GM12878 (cell line): ENCODE results near the gene PUDP. TPM values are rescaled to one million over a fixed set of nuclear protein-coding genes. Genes with fewer than 3 reads are reported as not detected.

Source experiments
- ATAC-seq: fragments of 200-7000 bp; cut with Tn5 transposase; 3 replicates; pipeline ENCODE4 v1.9.1; 2020; ENCODE audit warnings: mild to moderate bottlenecking, moderate library complexity
- BruUV-seq: library from RNA; stranded (reverse); fragments of 400-500 nt; replicated peaks from 2 replicates; lab custom pipeline; 2021; lab: Mats Ljungman, UMichigan
- CTCF ChIA-PET: fragments of 300-600 bp; sonication (Branson Sonifier 250); formaldehyde crosslinking; extraction: SDS; loops from one replicate; lab custom pipeline; 2021; ENCODE audit warnings: inconsistent platforms; lab: Yijun Ruan, JAX
- POLR2A ChIA-PET: fragments of 350-600 bp; formaldehyde crosslinking; extraction: SDS; loops from one replicate; lab custom pipeline; 2021; ENCODE audit warnings: inconsistent platforms; lab: Charles Lee
- RAD21 ChIA-PET: fragments of 300-600 bp; sonication (Branson Sonifier 250); formaldehyde crosslinking; loops from one replicate; lab custom pipeline; 2023; ENCODE audit warnings: antibody characterized with exemption; ENCODE audit not compliant: unreplicated experiment; lab: Charles Lee
- SMC1A ChIA-PET: fragments of 300-600 bp; sonication (Branson Sonifier 250); formaldehyde crosslinking; loops from one replicate; lab custom pipeline; 2023; ENCODE audit not compliant: unreplicated experiment, uncharacterized antibody; lab: Charles Lee
- DNase-seq: peaks from one replicate; pipeline ENCODE4 v3.0.0-alpha.2; 2011; ENCODE audit warnings: low read depth, low spot score
- FAIRE-seq: peaks from 3 replicates; lab custom pipeline; 2011; peaks lifted over from hg19 to GRCh38; lab: Jason Lieb, UNC
- H2AFZ ChIP-seq: 2 replicates; pipeline ENCODE4 v1.6.0; 2011; ENCODE audit warnings: low read depth, low read length, control low read depth; ENCODE audit not compliant: control insufficient read depth
- H3K27ac ChIP-seq: 2 replicates; pipeline ENCODE4 v1.5.1; 2011; ENCODE audit warnings: control low read depth; ENCODE audit not compliant: control insufficient read depth, insufficient read depth
- H3K27me3 ChIP-seq, 2 experiments: replicated peaks in 1 of 2; 2 replicates each; pipeline versions ENCODE4 v1.6.0 to v1.6.1; 2011; ENCODE audit warnings: low read length in 1 of 2; ENCODE audit not compliant: control insufficient read depth in 2 of 2, insufficient read depth in 2 of 2
- H3K36me3 ChIP-seq, 2 experiments: 2 replicates each; pipeline ENCODE4 v1.5.1; 2011; ENCODE audit warnings: low read length in 1 of 2; ENCODE audit not compliant: control insufficient read depth in 2 of 2, insufficient read depth in 2 of 2
- H3K4me1 ChIP-seq: 2 replicates; pipeline ENCODE4 v1.6.1; 2011; ENCODE audit warnings: mild to moderate bottlenecking, low read length, moderate library complexity, mixed read lengths; ENCODE audit not compliant: control insufficient read depth, insufficient read depth
- H3K4me2 ChIP-seq: 2 replicates; pipeline ENCODE4 v1.6.0; 2011; ENCODE audit warnings: control low read depth; ENCODE audit not compliant: control insufficient read depth, insufficient read depth
- H3K4me3 ChIP-seq: fragments of 200-600 bp; sonication (generic); 2 replicates; pipeline ENCODE4 v1.5.1; 2016
- H3K79me2 ChIP-seq: 2 replicates; pipeline ENCODE4 v1.6.0; 2011; ENCODE audit warnings: low read length; ENCODE audit not compliant: control insufficient read depth, insufficient read depth
- H3K9ac ChIP-seq: 2 replicates; pipeline ENCODE4 v1.8.0; 2011; ENCODE audit warnings: low read length, control low read depth, mixed read lengths; ENCODE audit not compliant: control insufficient read depth, insufficient read depth
- H3K9me3 ChIP-seq: replicated peaks from 3 replicates; pipeline ENCODE4 v1.5.1; 2011; ENCODE audit warnings: mild to moderate bottlenecking, low read length; ENCODE audit not compliant: control insufficient read depth, insufficient read depth
- H4K20me1 ChIP-seq: 2 replicates; pipeline ENCODE4 v1.6.0; 2011; ENCODE audit not compliant: control insufficient read depth, insufficient read depth
- FOXM1 ChIP-seq: IDR thresholded peaks from 2 replicates; pipeline ENCODE4 v1.6.1; 2012; ENCODE audit warnings: low read depth, mild to moderate bottlenecking, inconsistent platforms, low read length, moderate library complexity
- HDGF ChIP-seq: fragments of 450-650 bp; IDR thresholded peaks from 2 replicates; pipeline ENCODE4 v1.6.1; 2016; ENCODE audit warnings: antibody characterized with exemption
- NFYA ChIP-seq: IDR thresholded peaks from 2 replicates; pipeline ENCODE4 v1.6.1; 2011; ENCODE audit warnings: low read depth, mild to moderate bottlenecking, low read length, improper control_type of control experiment, borderline replicate concordance
- PAX5 ChIP-seq: IDR thresholded peaks from 2 replicates; pipeline ENCODE4 v1.6.1; 2011; ENCODE audit warnings: low read depth, low read length, borderline replicate concordance
- STAT3 ChIP-seq: IDR thresholded peaks from 2 replicates; pipeline ENCODE4 v1.6.1; 2011; ENCODE audit warnings: low read depth, low read length, improper control_type of control experiment
- TCF3 ChIP-seq: IDR thresholded peaks from 2 replicates; pipeline ENCODE4 v1.6.1; 2012; ENCODE audit warnings: low read depth, mild to moderate bottlenecking, low read length, borderline replicate concordance; ENCODE audit not compliant: insufficient read depth
- TCF7 ChIP-seq: IDR thresholded peaks from 2 replicates; pipeline ENCODE4 v1.6.1; 2014; ENCODE audit warnings: antibody characterized with exemption, borderline replicate concordance
- ZNF207 ChIP-seq: fragments of 450-650 bp; IDR thresholded peaks from 2 replicates; pipeline ENCODE4 v1.6.1; 2014; ENCODE audit warnings: antibody characterized with exemption, mild to moderate bottlenecking, borderline replicate concordance
- ZNF622 ChIP-seq: fragments of 450-650 bp; IDR thresholded peaks from 2 replicates; pipeline ENCODE4 v1.6.1; 2017; ENCODE audit warnings: mild to moderate bottlenecking, inconsistent platforms
- ZZZ3 ChIP-seq: IDR thresholded peaks from 2 replicates; pipeline ENCODE4 v1.6.1; 2011; ENCODE audit warnings: low read depth; ENCODE audit not compliant: control insufficient read depth, insufficient read length
- WGBS: methylation state at CpG from one replicate; pipeline ENCODE4 v1.1.6; 2016; ENCODE audit warnings: low lambda C conversion rate; ENCODE audit not compliant: insufficient replicate concordance, insufficient coverage; ENCODE audit errors: missing lambda C conversion rate; 5-methylcytosine and 5-hydroxymethylcytosine counted together
- in situ Hi-C: fragments of 300-500 bp; cut with MboI; formaldehyde crosslinking; loops from 9 replicates; pipeline ENCODE4 v1.14.3; 2018; ENCODE audit warnings: mixed read lengths
- intact Hi-C: fragments of 100-400 bp; cut with micrococcal nuclease; formaldehyde crosslinking; loops from one replicate; pipeline ENCODE4 v1.14.2; 2022; ENCODE audit not compliant: unreplicated experiment
- polyA plus RNA-seq, 11 experiments: library from polyadenylated mRNA; depleted of rRNA in 4 of 11; unstranded in 6 of 11; stranded (reverse) in 5 of 11; fragments of >200 nt; fragmentation: Nextera tagmentation in 4 of 11; fragmentation: Illumina TruSeq in 1 of 11; extraction: Ambion mirVana in 4 of 11; extraction: Trizol in 1 of 11; gene quantifications; 1 replicate in 1 of 11; 2 replicates in 10 of 11; pipeline versions ENCODE4 v1.2.1 to v1.2.3, GENCODE V29; 2011 to 2016; ENCODE audit warnings: inconsistent platforms in 2 of 11, missing spikeins in 2 of 11, low read depth in 1 of 11
- total RNA-seq, 4 experiments: library from RNA; depleted of rRNA in 3 of 4; stranded (reverse); fragments of >200 nt in 3 of 4; fragmentation: Illumina TruSeq in 1 of 4; extraction: Trizol in 1 of 4; gene quantifications; 2 replicates each; pipeline versions ENCODE4 v1.2.1 to v1.2.3, GENCODE V29; 2013 to 2021

PUDP gene
- total and polyA plus RNA-seq, 10 of the 15 experiments (the other 5 are each of a cell fraction or from before 2014, with no cell fraction given): 30.8 to 83.5 (median 61.7) TPM

DNA sequence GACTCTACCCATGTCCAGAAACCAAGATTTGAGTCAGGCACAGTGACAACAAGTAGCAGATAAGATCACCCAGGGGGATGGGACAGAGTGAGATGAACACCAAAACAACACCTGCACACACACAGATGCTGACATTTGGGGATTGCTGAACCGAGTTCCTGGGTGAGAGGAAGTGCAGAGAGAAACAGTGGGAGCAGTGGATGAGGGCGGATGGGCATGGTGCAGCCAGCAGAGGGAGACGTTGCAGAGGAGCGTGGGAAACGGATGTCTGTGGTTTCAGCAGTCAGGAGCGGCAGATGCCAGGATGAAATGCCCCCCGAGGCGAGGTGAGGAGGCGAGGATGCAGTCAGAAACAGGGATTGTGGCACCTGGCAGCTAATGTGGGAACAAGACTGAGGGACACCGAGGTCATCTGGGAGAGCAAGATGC is 79.0 kb downstream of the PUDP start (continued):
- no peak for TF ChIP-seq TCF3

DNA sequence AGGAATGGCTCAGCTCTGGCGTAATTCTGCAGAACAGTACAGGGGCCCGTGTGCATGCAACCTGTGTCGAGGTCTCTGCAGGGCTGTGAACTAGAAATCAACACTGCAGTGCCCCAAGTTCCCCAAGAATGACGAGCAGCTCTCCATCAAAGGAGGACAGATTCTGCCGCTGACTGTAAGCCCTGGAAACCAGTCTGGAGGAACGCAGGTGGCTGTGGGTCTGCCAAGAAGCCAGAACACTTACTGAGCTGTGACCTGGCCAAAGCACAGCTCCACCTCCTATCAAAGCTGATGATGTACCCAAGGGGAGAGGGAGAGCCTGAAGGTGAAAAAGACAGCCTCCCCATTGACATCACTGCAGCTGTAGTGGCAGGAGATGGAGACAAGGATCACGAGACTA is 80.7 kb downstream of the PUDP start:
- WGBS: 90% methylated on average over 7 of the region's 7 CpGs
- H3K36me3 ChIP-seq: peaks cover 8 to 12% of the 10 kb centered on the region in 2 experiments; a peak in 3 of 4 replicates
- H3K9ac ChIP-seq: no peak overlapping the region
- H3K4me2 ChIP-seq: no peak overlapping the region
- intact Hi-C loops: no loop called here
- no peaks in the 10 kb centered on the region for H3K9me3 ChIP-seq
- H3K4me1 ChIP-seq: peaks cover 5% of the 10 kb centered on the region; the same call in 1 of the 2 replicates
- no peaks in the 10 kb centered on the region for H3K79me2 ChIP-seq
- no peak overlapping the region for H3K4me3 ChIP-seq
- CTCF ChIA-PET: interaction anchor here (1.4 kb wide), 1 partner anchor 7 kb away, joined by 4 read pairs; no protein-coding TSS in a partner anchor
- TF ChIP-seq ZZZ3 (no peak), FOXM1 (no peak)
- DNase-seq (no peak), ATAC-seq (no peak), FAIRE-seq (no peak)
- H3K27me3 ChIP-seq: no peaks in the 10 kb centered on the region
- no peak overlapping the region for H3K27ac ChIP-seq
- SMC1A ChIA-PET: interaction anchor here (0.8 to 2.5 kb wide), 6 partner anchors 9 to 124 kb away, joined by 3 to 9 read pairs (median 4); no protein-coding TSS in a partner anchor
- in situ Hi-C loops: no loop called here
- no TSS peak for BruUV-seq
- H2AFZ ChIP-seq: no peak overlapping the region
- RAD21 ChIA-PET: interaction anchor here (0.7 kb wide), 1 partner anchor 7 kb away, joined by 3 read pairs; no protein-coding TSS in a partner anchor
- POLR2A ChIA-PET: interaction anchor here (1.1 kb wide), 1 partner anchor 22 kb away, joined by 3 read pairs; no protein-coding TSS in a partner anchor
- no peaks in the 10 kb centered on the region for H4K20me1 ChIP-seq

DNA sequence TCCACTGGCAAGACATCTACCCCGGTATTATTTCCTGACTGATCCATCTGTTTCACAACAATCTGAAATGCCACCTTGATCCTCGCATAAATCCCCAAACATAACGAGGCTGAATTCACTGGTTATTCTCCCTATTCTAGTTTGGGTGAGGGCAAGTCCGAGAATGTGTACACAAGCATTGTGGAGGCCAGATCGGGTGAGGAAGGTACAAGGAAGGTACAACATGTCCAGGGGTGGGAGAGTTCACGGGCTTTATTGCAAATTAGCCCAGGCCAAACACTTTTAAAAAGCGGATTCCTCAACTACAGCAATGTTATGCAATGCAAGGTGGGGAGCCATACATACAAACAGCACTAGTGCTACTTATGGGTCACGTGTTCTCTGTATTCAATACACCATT is 82.5 kb downstream of the PUDP start:
- RAD21 ChIA-PET: interaction anchor here (1.1 kb wide), 1 partner anchor 188 kb away, joined by 3 read pairs; no protein-coding TSS in a partner anchor
- TF ChIP-seq TCF7: no peak
- no peak for TF ChIP-seq ZNF622
- no peak for TF ChIP-seq HDGF
- no peak for TF ChIP-seq STAT3
- no peak for TF ChIP-seq NFYA
- no peak for TF ChIP-seq PAX5
- no peak for TF ChIP-seq ZNF207
- TF ChIP-seq, all 136 proteins: peak for 0
- in situ Hi-C loops: no loop called here
- H3K4me3 ChIP-seq: no peak overlapping the region
- 98% methylated on average over 8 of the region's 8 CpGs for WGBS
- POLR2A ChIA-PET: interaction anchor here (1.0 to 1.5 kb wide), 2 partner anchors 26 to 37 kb away, joined by 4 to 5 read pairs; no protein-coding TSS in a partner anchor
- FAIRE-seq (no peak), DNase-seq (no peak), ATAC-seq (no peak)
- no peaks in the 10 kb centered on the region for H3K27me3 ChIP-seq
- CTCF ChIA-PET: interaction anchor here (1.4 to 2.1 kb wide), 2 partner anchors 9 to 67 kb away, joined by 4 to 5 read pairs; no protein-coding TSS in a partner anchor
- H2AFZ ChIP-seq: no peak overlapping the region
- no peaks in the 10 kb centered on the region for H3K9me3 ChIP-seq
- intact Hi-C loops: no loop called here
- SMC1A ChIA-PET: interaction anchor here (1.4 to 2.5 kb wide), 3 partner anchors 8 to 24 kb away, joined by 4 to 5 read pairs (median 5); no protein-coding TSS in a partner anchor
- peaks cover 9 to 12% of the 10 kb centered on the region in 2 experiments; a peak in 3 of 4 replicates for H3K36me3 ChIP-seq
- no peak overlapping the region for H3K27ac ChIP-seq
- H3K4me1 ChIP-seq: peaks cover 9% of the 10 kb centered on the region; the same call in 1 of the 2 replicates
- no TSS peak for BruUV-seq
- H3K9ac ChIP-seq: no peak overlapping the region
- no peak overlapping the region for H3K4me2 ChIP-seq
- H3K79me2 ChIP-seq: no peaks in the 10 kb centered on the region
- no peaks in the 10 kb centered on the region for H4K20me1 ChIP-seq
